Ovary (tissue), 9 donors: ENCODE measurements around the gene MME. TPM values are rescaled to one million over a fixed set of nuclear protein-coding genes. Genes with fewer than 3 reads are reported as not detected.

Experiments used
- DNase-seq, 5 donors: peaks; one replicate each; pipeline ENCODE4 v3.0.0-alpha.2; 2019 to 2020
- H3K27ac ChIP-seq, 2 donors: fragments of 200-600 bp; one replicate each; pipeline versions ENCODE4 v1.5.1 to v1.8.0; 2019 to 2022
- H3K27me3 ChIP-seq: fragments of 200-600 bp; one replicate; pipeline ENCODE4 v1.8.0; 2022
- H3K36me3 ChIP-seq: fragments of 200-600 bp; sonication (generic); one replicate; pipeline ENCODE4 v1.5.1; 2019
- H3K4me1 ChIP-seq: one replicate; pipeline ENCODE4 v1.8.1; 2013; ENCODE audit warnings: mild to moderate bottlenecking, moderate library complexity; ENCODE audit not compliant: insufficient read depth
- H3K4me3 ChIP-seq: fragments of 200-600 bp; sonication (generic); one replicate; pipeline ENCODE4 v1.5.1; 2017
- H3K9me3 ChIP-seq, 2 donors: fragments of 200-600 bp in 1 of 2; sonication (generic) in 1 of 2; one replicate each; pipeline versions ENCODE4 v1.5.1 to v1.8.1; 2013 to 2019; ENCODE audit warnings: mild to moderate bottlenecking in 1 of 2, moderate library complexity in 1 of 2
- EP300 ChIP-seq: sonication (generic); formaldehyde crosslinking; IDR thresholded peaks from one replicate; pipeline ENCODE4 v1.6.1; 2017; ENCODE audit warnings: antibody characterized with exemption
- POLR2A ChIP-seq: fragments of 450-650 bp; IDR thresholded peaks from one replicate; pipeline ENCODE4 v1.6.1; 2017; ENCODE audit warnings: antibody characterized with exemption, mild to moderate bottlenecking, moderate library complexity
- WGBS, 3 donors: extraction: QIAGEN DNeasy Blood & Tissue Kit in 1 of 3; methylation state at CpG; one replicate each; pipeline versions ENCODE4 v1.1.5 to v1.1.7; 2013 to 2017; 5-methylcytosine and 5-hydroxymethylcytosine counted together
- intact Hi-C, 4 donors: fragments of 100-400 bp; cut with DNase I; formaldehyde crosslinking; loops; one replicate each; pipeline versions ENCODE4 v1.11.0 to v1.15.1; 2022 to 2023
- polyA plus RNA-seq, 2 donors: library from polyadenylated mRNA; stranded (reverse); fragments of 200-250 nt in 1 of 2; fragments of 350-450 nt in 1 of 2; fragmentation: Illumina TruSeq in 1 of 2; extraction: RNeasy Lipid Tissue Mini Kit (QIAGEN cat#74804) in 1 of 2; gene quantifications; one replicate each; pipeline ENCODE4 v1.2.3, GENCODE V29; 2013 to 2014
- total RNA-seq, 7 donors: library from RNA; depleted of rRNA in 2 of 7; stranded (reverse); fragments of >200 nt in 2 of 7; fragmentation: NEBNext Ultra II Directional in 3 of 7; extraction: Animal tissue kit (Norgen Biotek cat#: 25700) in 3 of 7; gene quantifications; one replicate each; pipeline versions ENCODE4 v1.1.0 to v1.2.4, GENCODE V29; 2016 to 2023
- TF ChIP-seq, protein P1 (sequence below), 3 donors: fragments of 450-650 bp in 2 of 3; fragments of 200-600 bp in 1 of 3; IDR thresholded peaks; one replicate each; pipeline versions ENCODE4 v1.5.1 to v1.8.0; 2016 to 2022; ENCODE audit warnings: antibody characterized with exemption in 3 of 3, mild to moderate bottlenecking in 1 of 3
- donor health status: DM: no; HTN: no; CAD: no; lungs with moderate emphysema.
- donor health status: DM: no; HTN: no; CAD: no.
- donor health status: Bipolar disorder and iron deficiency.
- donor health status: DM: yes; HTN: yes; CAD: no.
- donor health status: DM: no; HTN: no; CAD: no.
- donor health status: DM: yes; HTN: yes; CAD: no.

The MME gene
- total and polyA plus RNA-seq, 9 donors = 0.56 to 3.1 (median 1.5) TPM

GRCh38 chr3:155093261-155093660, 13.1 kb downstream of the MME start:
- no peak for DNase-seq
- intact Hi-C loops = no loop called here
- no peaks in the 10 kb centered on the region for H3K4me1 ChIP-seq
- no peak overlapping the region for H3K4me3 ChIP-seq
- TF ChIP-seq POLR2A (no peak), EP300 (no peak)
- TF ChIP-seq, protein P1, sequence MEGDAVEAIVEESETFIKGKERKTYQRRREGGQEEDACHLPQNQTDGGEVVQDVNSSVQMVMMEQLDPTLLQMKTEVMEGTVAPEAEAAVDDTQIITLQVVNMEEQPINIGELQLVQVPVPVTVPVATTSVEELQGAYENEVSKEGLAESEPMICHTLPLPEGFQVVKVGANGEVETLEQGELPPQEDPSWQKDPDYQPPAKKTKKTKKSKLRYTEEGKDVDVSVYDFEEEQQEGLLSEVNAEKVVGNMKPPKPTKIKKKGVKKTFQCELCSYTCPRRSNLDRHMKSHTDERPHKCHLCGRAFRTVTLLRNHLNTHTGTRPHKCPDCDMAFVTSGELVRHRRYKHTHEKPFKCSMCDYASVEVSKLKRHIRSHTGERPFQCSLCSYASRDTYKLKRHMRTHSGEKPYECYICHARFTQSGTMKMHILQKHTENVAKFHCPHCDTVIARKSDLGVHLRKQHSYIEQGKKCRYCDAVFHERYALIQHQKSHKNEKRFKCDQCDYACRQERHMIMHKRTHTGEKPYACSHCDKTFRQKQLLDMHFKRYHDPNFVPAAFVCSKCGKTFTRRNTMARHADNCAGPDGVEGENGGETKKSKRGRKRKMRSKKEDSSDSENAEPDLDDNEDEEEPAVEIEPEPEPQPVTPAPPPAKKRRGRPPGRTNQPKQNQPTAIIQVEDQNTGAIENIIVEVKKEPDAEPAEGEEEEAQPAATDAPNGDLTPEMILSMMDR (IDR thresholded peaks at IDR 0.05) = no peak
- no peak overlapping the region for H3K27ac ChIP-seq
- H3K36me3 ChIP-seq = no peaks in the 10 kb centered on the region
- 84 to 90% (median 85%) methylated on average over 7 of the region's 7 CpGs for WGBS, 3 donors
- H3K27me3 ChIP-seq = no peaks in the 10 kb centered on the region
- no peaks in the 10 kb centered on the region for H3K9me3 ChIP-seq

GRCh38 chr3:155096303-155097008, 16.3 kb downstream of the MME start:
- TF ChIP-seq, protein P1 (IDR thresholded peaks at IDR 0.05) = no peak
- TF ChIP-seq EP300 (no peak), POLR2A (no peak)
- Histone ChIP-seq H3K36me3 (no peaks in the 10 kb centered on the region), H3K4me3 (no peak overlapping the region), H3K27me3 (no peaks in the 10 kb centered on the region), H3K9me3 (no peaks in the 10 kb centered on the region), H3K4me1 (no peaks in the 10 kb centered on the region), H3K27ac (no peak overlapping the region)
- WGBS, 3 donors = 88 to 96% (median 88%) methylated on average over 4 of the region's 4 CpGs
- no peak for DNase-seq
- intact Hi-C loops = no loop called here

GRCh38 chr3:155097009-155097349, 16.9 kb downstream of the MME start:
- H3K36me3 ChIP-seq = no peaks in the 10 kb centered on the region
- intact Hi-C loops = no loop called here
- H3K9me3 ChIP-seq = no peaks in the 10 kb centered on the region
- 92 to 93% (median 92%) methylated on average over 2 of the region's 2 CpGs for WGBS, 3 donors
- no peaks in the 10 kb centered on the region for H3K27me3 ChIP-seq
- TF ChIP-seq, protein P1 (IDR thresholded peaks at IDR 0.05) = no peak
- TF ChIP-seq EP300 = no peak
- TF ChIP-seq POLR2A = no peak
- no peaks in the 10 kb centered on the region for H3K4me1 ChIP-seq
- no peak for DNase-seq
- H3K27ac ChIP-seq = no peak overlapping the region
- H3K4me3 ChIP-seq = no peak overlapping the region

- H3K4me1 ChIP-seq = no peaks in the 10 kb centered on the region
- no peak overlapping the region for H3K27ac ChIP-seq
- H3K27me3 ChIP-seq = no peaks in the 10 kb centered on the region
- 13 to 23% (median 21%) methylated on average over 2 of the region's 2 CpGs for WGBS, 3 donors
- no peaks in the 10 kb centered on the region for H3K9me3 ChIP-seq
- DNase-seq = no peak
- H3K4me3 ChIP-seq = no peak overlapping the region
- TF ChIP-seq POLR2A = no peak
- intact Hi-C loops = no loop called here
- no peaks in the 10 kb centered on the region for H3K36me3 ChIP-seq
Observed at GRCh38 chr3:155101398-155101797, 21.3 kb downstream of the MME start.

GRCh38 chr3:155102329-155102728, 22.2 kb downstream of the MME start:
- WGBS, 3 donors = 71 to 88% (median 81%) methylated on average over 2 of the region's 2 CpGs
- TF ChIP-seq, protein P1 (IDR thresholded peaks at IDR 0.05) = no peak
- TF ChIP-seq EP300 = no peak
- TF ChIP-seq POLR2A = no peak
- no peaks in the 10 kb centered on the region for H3K36me3 ChIP-seq
- no peaks in the 10 kb centered on the region for H3K9me3 ChIP-seq
- H3K4me1 ChIP-seq = no peaks in the 10 kb centered on the region
- intact Hi-C loops = no loop called here
- DNase-seq = no peak
- H3K27me3 ChIP-seq = no peaks in the 10 kb centered on the region
- no peak overlapping the region for H3K27ac ChIP-seq
- H3K4me3 ChIP-seq = no peak overlapping the region
